Loucy (cell line): ENCODE results near the gene VWA5B1.

Experiments
- H2AFZ ChIP-seq: fragments of 200-600 bp; sonication (generic); 2 replicates; pipeline ENCODE4 v1.6.0; 2016; ENCODE audit warnings: antibody characterized with exemption, mild to moderate bottlenecking, low read length, moderate library complexity
- H3F3A ChIP-seq: fragments of 200-600 bp; 2 replicates; pipeline ENCODE4 v1.6.0; 2016; ENCODE audit warnings: antibody characterized with exemption, low read depth, mild to moderate bottlenecking
- H3K27me3 ChIP-seq: fragments of 200-600 bp; sonication (generic); 2 replicates; pipeline ENCODE4 v1.6.1; 2014; ENCODE audit warnings: low read length, mild to moderate bottlenecking; ENCODE audit not compliant: insufficient read depth, poor library complexity, severe bottlenecking
- H3K36me3 ChIP-seq: fragments of 200-600 bp; sonication (generic); 2 replicates; pipeline ENCODE4 v1.6.1; 2016; ENCODE audit warnings: low read length; ENCODE audit not compliant: insufficient read depth
- H3K4me1 ChIP-seq: fragments of 200-600 bp; sonication (generic); 2 replicates; pipeline ENCODE4 v1.5.1; 2014; ENCODE audit warnings: low read length, mild to moderate bottlenecking; ENCODE audit not compliant: insufficient read depth, poor library complexity, severe bottlenecking
- H3K4me2 ChIP-seq: fragments of 200-600 bp; sonication (generic); 2 replicates; pipeline ENCODE4 v1.6.0; 2014; ENCODE audit warnings: antibody characterized with exemption, low read length, low read depth, mild to moderate bottlenecking; ENCODE audit not compliant: poor library complexity, severe bottlenecking
- H3K4me3 ChIP-seq: fragments of 200-600 bp; sonication (generic); 2 replicates; pipeline ENCODE4 v1.5.1; 2014; ENCODE audit warnings: low read length, mild to moderate bottlenecking, mixed read lengths; ENCODE audit not compliant: poor library complexity, severe bottlenecking
- H3K79me2 ChIP-seq: fragments of 200-600 bp; sonication (generic); 2 replicates; pipeline ENCODE4 v1.6.1; 2014; ENCODE audit warnings: low read length; ENCODE audit not compliant: insufficient read depth
- H3K9ac ChIP-seq: fragments of 200-600 bp; sonication (generic); 2 replicates; pipeline ENCODE4 v1.6.0; 2014; ENCODE audit warnings: mild to moderate bottlenecking, low read depth, low read length, moderate library complexity; ENCODE audit not compliant: poor library complexity, severe bottlenecking
- H3K9me2 ChIP-seq: fragments of 200-600 bp; sonication (generic); replicated peaks from 2 replicates; pipeline ENCODE4 v1.6.1; 2016; ENCODE audit warnings: low read depth, low read length, mixed read lengths
- H3K9me3 ChIP-seq: fragments of 200-600 bp; sonication (generic); 2 replicates; pipeline ENCODE4 v1.6.1; 2014; ENCODE audit warnings: mild to moderate bottlenecking, antibody characterized with exemption, low read length, low read depth; ENCODE audit not compliant: insufficient read depth
- H4K20me1 ChIP-seq: fragments of 200-600 bp; sonication (generic); 2 replicates; pipeline ENCODE4 v1.6.0; 2014; ENCODE audit warnings: antibody characterized with exemption, low read length, mild to moderate bottlenecking; ENCODE audit not compliant: insufficient read depth, poor library complexity, severe bottlenecking
- CTCF ChIP-seq: fragments of 200-600 bp; sonication (generic); conservative IDR thresholded peaks from 2 replicates; pipeline ENCODE4 v1.5.1; 2014; ENCODE audit warnings: mild to moderate bottlenecking, antibody characterized with exemption, low read length
- EZH2phosphoT487 ChIP-seq: fragments of 200-600 bp; IDR thresholded peaks from 2 replicates; pipeline ENCODE4 v1.6.1; 2018; ENCODE audit warnings: antibody characterized with exemption, mild to moderate bottlenecking, moderate library complexity, borderline replicate concordance

Gene VWA5B1

GRCh38 chr1:20281801-20282200, 8.9 kb upstream of the VWA5B1 start:
- TF ChIP-seq EZH2phosphoT487 = no peak
- no peak for TF ChIP-seq CTCF

GRCh38 chr1:20282533-20282932, 8.1 kb upstream of the VWA5B1 start:
- no peaks in the 10 kb centered on the region for H4K20me1 ChIP-seq
- H3K36me3 ChIP-seq = no peaks in the 10 kb centered on the region
- H3K79me2 ChIP-seq = no peaks in the 10 kb centered on the region
- H3K4me1 ChIP-seq = no peaks in the 10 kb centered on the region
- H3K9ac ChIP-seq = no peak overlapping the region
- no peak overlapping the region for H2AFZ ChIP-seq
- no peak overlapping the region for H3K4me2 ChIP-seq
- H3K9me3 ChIP-seq = no peaks in the 10 kb centered on the region
- TF ChIP-seq EZH2phosphoT487 (no peak), CTCF (no peak)
- no peaks in the 10 kb centered on the region for H3F3A ChIP-seq
- H3K4me3 ChIP-seq = no peak overlapping the region
- no peaks in the 10 kb centered on the region for H3K27me3 ChIP-seq
- no peaks in the 10 kb centered on the region for H3K9me2 ChIP-seq

More at GRCh38 chr1:20281801-20282200, 8.9 kb upstream of the VWA5B1 start:
- no peaks in the 10 kb centered on the region for H3K9me2 ChIP-seq
- H3K4me2 ChIP-seq = no peak overlapping the region
- no peak overlapping the region for H2AFZ ChIP-seq
- no peak overlapping the region for H3K4me3 ChIP-seq
- H3K27me3 ChIP-seq = no peaks in the 10 kb centered on the region
- no peaks in the 10 kb centered on the region for H4K20me1 ChIP-seq
- H3K9ac ChIP-seq = no peak overlapping the region
- no peaks in the 10 kb centered on the region for H3K79me2 ChIP-seq
- H3K9me3 ChIP-seq = no peaks in the 10 kb centered on the region
- no peaks in the 10 kb centered on the region for H3K36me3 ChIP-seq
- H3K4me1 ChIP-seq = no peaks in the 10 kb centered on the region
- H3F3A ChIP-seq = no peaks in the 10 kb centered on the region

- Histone ChIP-seq H3K4me1 (no peaks in the 10 kb centered on the region), H3K9me3 (no peaks in the 10 kb centered on the region), H3K36me3 (no peaks in the 10 kb centered on the region), H3K79me2 (no peaks in the 10 kb centered on the region), H3K9me2 (no peaks in the 10 kb centered on the region), H3K9ac (no peak overlapping the region), H3F3A (no peaks in the 10 kb centered on the region), H4K20me1 (no peaks in the 10 kb centered on the region), H3K4me2 (no peak overlapping the region), H2AFZ (no peak overlapping the region), H3K27me3 (no peaks in the 10 kb centered on the region), H3K4me3 (no peak overlapping the region)
- TF ChIP-seq CTCF = no peak
- TF ChIP-seq EZH2phosphoT487 = no peak
Measured at GRCh38 chr1:20284046-20284445, 6.6 kb upstream of the VWA5B1 start.
